ELF-1 (cell line): ENCODE data around the gene ZBED5.
"Not testable (repeated sequence)": the region's sequence is repeated elsewhere in the genome, so short reads cannot be mapped to it uniquely, and the experiment has no call there.

Source experiments
- DNase-seq: peaks from one replicate; pipeline ENCODE4 v3.0.0-alpha.2; 2016; ENCODE audit warnings: low read depth, low spot score

Gene ZBED5

GRCh38 chr11:10838083-10838482, 19.8 kb downstream of the ZBED5 start:
- no peak for DNase-seq

- DNase-seq: not testable (repeated sequence)
Measured at GRCh38 chr11:10836884-10837283, 21.0 kb downstream of the ZBED5 start.

- DNase-seq: no peak
Measured at GRCh38 chr11:10829139-10829538, 28.7 kb downstream of the ZBED5 start.

- no peak for DNase-seq
Measured at GRCh38 chr11:10828402-10828801, 29.5 kb downstream of the ZBED5 start.

GRCh38 chr11:10824888-10825287, 33.0 kb downstream of the ZBED5 start:
- DNase-seq: no peak

- DNase-seq: no peak
Measured at GRCh38 chr11:10823152-10823579, 34.7 kb downstream of the ZBED5 start.

- peak; percentile 79 for DNase-seq
Measured at GRCh38 chr11:10822491-10822890, 35.4 kb downstream of the ZBED5 start.

GRCh38 chr11:10818594-10818993, 39.3 kb downstream of the ZBED5 start:
- no peak for DNase-seq

GRCh38 chr11:10813945-10814344, 43.9 kb downstream of the ZBED5 start:
- no peak for DNase-seq

GRCh38 chr11:10809373-10810160, 48.3 kb downstream of the ZBED5 start:
- no peak for DNase-seq

GRCh38 chr11:10808553-10809372, 49.1 kb downstream of the ZBED5 start, which contains the start of gene EIF4G2:
Gene EIF4G2 (minus strand): TSS chr11:10808926.
- peak; percentile 99 for DNase-seq

GRCh38 chr11:10808235-10808552, 49.7 kb downstream of the ZBED5 start:
- DNase-seq: no peak

- DNase-seq: peak; percentile 61
Measured at GRCh38 chr11:10807493-10808234, 50.2 kb downstream of the ZBED5 start.

- DNase-seq: no peak
Measured at GRCh38 chr11:10806206-10806605, 51.6 kb downstream of the ZBED5 start.

- no peak for DNase-seq
Measured at GRCh38 chr11:10805741-10806140, 52.1 kb downstream of the ZBED5 start.

GRCh38 chr11:10803676-10804075, 54.2 kb downstream of the ZBED5 start:
- no peak for DNase-seq
